ENCODE data around the gene TOGARAM1. TPM values are rescaled to one million over a fixed set of nuclear protein-coding genes. Genes with fewer than 3 reads are reported as not detected.

The TOGARAM1 gene
- total RNA-seq, 1 experiment from 2014 or later = 15.1 TPM

DNA sequence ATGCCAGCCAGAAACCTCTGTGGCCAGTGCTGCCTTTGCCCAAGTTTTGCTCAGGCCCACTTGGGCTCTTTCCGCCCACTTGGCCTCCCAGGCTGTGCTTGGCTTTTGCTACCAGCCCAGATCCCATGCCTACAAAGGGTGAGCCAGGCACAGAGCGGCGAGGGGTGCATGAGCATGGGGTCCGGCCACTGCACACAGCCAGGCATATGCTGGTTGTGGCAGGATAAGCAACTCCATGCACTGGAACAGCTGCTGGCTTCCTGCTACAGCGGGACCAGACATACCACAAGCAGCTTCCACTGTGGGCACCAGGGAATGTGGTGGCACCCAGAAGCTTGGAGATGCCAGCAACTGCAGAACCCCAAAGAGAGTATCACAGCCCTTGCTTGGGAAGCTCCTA, 76.3 kb downstream of the TOGARAM1 start:
- Mint-ChIP-seq H3K27ac (ENCODE audit: unreplicated experiment) (no peak overlapping the region), H3K4me3 (ENCODE audit: low read depth, unreplicated experiment) (no peak overlapping the region), H3K9me3 (ENCODE audit: low read depth, unreplicated experiment) (no peaks in the 10 kb centered on the region), H3K36me3 (ENCODE audit: insufficient read depth, unreplicated experiment) (no peaks in the 10 kb centered on the region), H3K4me1 (ENCODE audit: low read depth, unreplicated experiment) (no peaks in the 10 kb centered on the region), H3K27me3 (ENCODE audit: unreplicated experiment) (no peaks in the 10 kb centered on the region)
- DNase-seq = no peak
- CTCF ChIA-PET = no interaction called here
- TF ChIP-seq, protein P1, sequence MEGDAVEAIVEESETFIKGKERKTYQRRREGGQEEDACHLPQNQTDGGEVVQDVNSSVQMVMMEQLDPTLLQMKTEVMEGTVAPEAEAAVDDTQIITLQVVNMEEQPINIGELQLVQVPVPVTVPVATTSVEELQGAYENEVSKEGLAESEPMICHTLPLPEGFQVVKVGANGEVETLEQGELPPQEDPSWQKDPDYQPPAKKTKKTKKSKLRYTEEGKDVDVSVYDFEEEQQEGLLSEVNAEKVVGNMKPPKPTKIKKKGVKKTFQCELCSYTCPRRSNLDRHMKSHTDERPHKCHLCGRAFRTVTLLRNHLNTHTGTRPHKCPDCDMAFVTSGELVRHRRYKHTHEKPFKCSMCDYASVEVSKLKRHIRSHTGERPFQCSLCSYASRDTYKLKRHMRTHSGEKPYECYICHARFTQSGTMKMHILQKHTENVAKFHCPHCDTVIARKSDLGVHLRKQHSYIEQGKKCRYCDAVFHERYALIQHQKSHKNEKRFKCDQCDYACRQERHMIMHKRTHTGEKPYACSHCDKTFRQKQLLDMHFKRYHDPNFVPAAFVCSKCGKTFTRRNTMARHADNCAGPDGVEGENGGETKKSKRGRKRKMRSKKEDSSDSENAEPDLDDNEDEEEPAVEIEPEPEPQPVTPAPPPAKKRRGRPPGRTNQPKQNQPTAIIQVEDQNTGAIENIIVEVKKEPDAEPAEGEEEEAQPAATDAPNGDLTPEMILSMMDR (IDR thresholded peaks at IDR 0.05; ENCODE audit: unreplicated experiment) = no peak
- intact Hi-C loops (cut with micrococcal nuclease; ENCODE audit: unreplicated experiment) = no loop called here
- BruUV-seq (replicated peaks) = no TSS peak

DNA sequence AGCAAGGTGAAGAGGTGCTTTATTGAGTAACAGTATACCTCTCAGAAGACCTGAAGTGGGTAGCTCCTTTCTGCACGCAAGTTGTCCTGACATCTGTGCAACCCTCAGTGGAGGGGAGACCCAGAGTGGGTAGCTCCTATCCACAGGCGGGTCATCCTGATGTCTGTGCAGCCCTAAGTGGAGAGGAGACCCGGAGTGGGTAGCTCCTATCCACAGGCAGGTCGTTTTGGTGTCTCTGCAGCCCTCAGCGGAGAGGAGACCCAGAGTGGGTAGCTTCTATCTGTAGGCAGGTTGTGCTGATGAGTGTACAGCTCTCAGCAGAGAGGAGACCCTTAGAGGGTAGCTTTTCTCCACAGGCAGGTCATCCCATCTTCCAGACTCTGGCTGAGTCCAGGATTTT, 76.9 kb downstream of the TOGARAM1 start:
- no peak overlapping the region for H3K27ac Mint-ChIP-seq (ENCODE audit: unreplicated experiment)
- H3K4me3 Mint-ChIP-seq (ENCODE audit: low read depth, unreplicated experiment) = no peak overlapping the region
- H3K27me3 Mint-ChIP-seq (ENCODE audit: unreplicated experiment) = no peaks in the 10 kb centered on the region
- H3K4me1 Mint-ChIP-seq (ENCODE audit: low read depth, unreplicated experiment) = no peaks in the 10 kb centered on the region
- TF ChIP-seq, protein P1 (IDR thresholded peaks at IDR 0.05; ENCODE audit: unreplicated experiment) = no peak
- no peaks in the 10 kb centered on the region for H3K36me3 Mint-ChIP-seq (ENCODE audit: insufficient read depth, unreplicated experiment)
- no TSS peak for BruUV-seq (replicated peaks)
- CTCF ChIA-PET = no interaction called here
- H3K9me3 Mint-ChIP-seq (ENCODE audit: low read depth, unreplicated experiment) = no peaks in the 10 kb centered on the region
- intact Hi-C loops (cut with micrococcal nuclease; ENCODE audit: unreplicated experiment) = no loop called here
- DNase-seq = no peak

DNA sequence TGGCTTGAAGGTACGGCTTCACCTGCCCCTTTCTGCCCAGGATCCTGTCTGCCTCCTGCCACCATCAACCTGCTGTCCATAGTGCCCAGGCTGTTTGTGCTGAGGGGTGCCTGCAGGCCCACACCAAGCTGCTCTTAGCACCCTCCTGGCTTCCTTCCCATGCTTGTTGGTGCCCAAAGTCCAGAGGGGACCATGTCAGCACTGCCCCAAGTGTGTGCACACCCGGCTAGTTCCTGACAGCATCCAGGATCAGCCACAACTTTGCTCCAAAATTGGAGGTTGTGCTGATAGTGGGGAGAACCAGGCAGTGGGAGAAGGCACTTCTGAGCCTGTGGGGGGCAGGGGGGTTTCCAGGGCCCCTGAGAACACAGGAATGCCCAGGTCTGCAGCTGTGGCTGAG, 77.4 kb downstream of the TOGARAM1 start:
- H3K27ac Mint-ChIP-seq (ENCODE audit: unreplicated experiment) = no peak overlapping the region
- CTCF ChIA-PET = no interaction called here
- TF ChIP-seq, protein P1 (IDR thresholded peaks at IDR 0.05; ENCODE audit: unreplicated experiment) = no peak
- BruUV-seq (replicated peaks) = no TSS peak
- H3K27me3 Mint-ChIP-seq (ENCODE audit: unreplicated experiment) = no peaks in the 10 kb centered on the region
- H3K4me1 Mint-ChIP-seq (ENCODE audit: low read depth, unreplicated experiment) = no peaks in the 10 kb centered on the region
- H3K9me3 Mint-ChIP-seq (ENCODE audit: low read depth, unreplicated experiment) = no peaks in the 10 kb centered on the region
- no peak overlapping the region for H3K4me3 Mint-ChIP-seq (ENCODE audit: low read depth, unreplicated experiment)
- intact Hi-C loops (cut with micrococcal nuclease; ENCODE audit: unreplicated experiment) = no loop called here
- DNase-seq = no peak
- H3K36me3 Mint-ChIP-seq (ENCODE audit: insufficient read depth, unreplicated experiment) = no peaks in the 10 kb centered on the region

DNA sequence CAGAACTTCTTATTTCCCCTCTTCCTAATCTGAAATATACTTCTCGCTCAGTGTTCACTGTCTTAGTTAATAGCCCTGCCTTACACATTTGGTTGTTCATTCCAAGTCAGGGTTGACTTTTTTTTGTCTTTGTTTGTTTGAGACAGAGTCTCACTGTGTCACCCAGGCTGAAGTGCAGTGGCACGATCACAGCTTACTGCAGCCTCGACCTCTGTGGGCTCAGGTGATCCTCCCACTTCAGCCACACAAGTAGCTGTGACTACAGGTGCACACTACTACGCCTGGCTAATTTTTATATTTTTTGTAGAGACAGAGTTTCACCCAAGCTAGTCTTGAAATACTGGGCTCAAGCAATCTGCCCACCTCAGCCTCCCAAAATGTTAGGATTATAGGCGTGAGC, 79.7 kb downstream of the TOGARAM1 start:
- no peaks in the 10 kb centered on the region for H3K27me3 Mint-ChIP-seq (ENCODE audit: unreplicated experiment)
- no TSS peak for BruUV-seq (replicated peaks)

More for the DNA sequence above, 79.7 kb downstream of the TOGARAM1 start:
- CTCF ChIA-PET = no interaction called here
- Mint-ChIP-seq H3K36me3 (ENCODE audit: insufficient read depth, unreplicated experiment) (no peaks in the 10 kb centered on the region), H3K27ac (ENCODE audit: unreplicated experiment) (no peak overlapping the region), H3K4me3 (ENCODE audit: low read depth, unreplicated experiment) (no peak overlapping the region), H3K9me3 (ENCODE audit: low read depth, unreplicated experiment) (no peaks in the 10 kb centered on the region), H3K4me1 (ENCODE audit: low read depth, unreplicated experiment) (no peaks in the 10 kb centered on the region)
- intact Hi-C loops (cut with micrococcal nuclease; ENCODE audit: unreplicated experiment) = no loop called here
- DNase-seq = no peak
- TF ChIP-seq, protein P1 (IDR thresholded peaks at IDR 0.05; ENCODE audit: unreplicated experiment) = no peak

Data from Calu3 (cell line).